ENCODE measurements around the gene GNG12.
A peak's percentile ranks its signal among the peaks of the same experiment; 100 is the strongest.
"Not testable (repeated sequence)": the region's sequence is repeated elsewhere in the genome, so short reads cannot be mapped to it uniquely, and the experiment has no call there.

Gene GNG12

DNA sequence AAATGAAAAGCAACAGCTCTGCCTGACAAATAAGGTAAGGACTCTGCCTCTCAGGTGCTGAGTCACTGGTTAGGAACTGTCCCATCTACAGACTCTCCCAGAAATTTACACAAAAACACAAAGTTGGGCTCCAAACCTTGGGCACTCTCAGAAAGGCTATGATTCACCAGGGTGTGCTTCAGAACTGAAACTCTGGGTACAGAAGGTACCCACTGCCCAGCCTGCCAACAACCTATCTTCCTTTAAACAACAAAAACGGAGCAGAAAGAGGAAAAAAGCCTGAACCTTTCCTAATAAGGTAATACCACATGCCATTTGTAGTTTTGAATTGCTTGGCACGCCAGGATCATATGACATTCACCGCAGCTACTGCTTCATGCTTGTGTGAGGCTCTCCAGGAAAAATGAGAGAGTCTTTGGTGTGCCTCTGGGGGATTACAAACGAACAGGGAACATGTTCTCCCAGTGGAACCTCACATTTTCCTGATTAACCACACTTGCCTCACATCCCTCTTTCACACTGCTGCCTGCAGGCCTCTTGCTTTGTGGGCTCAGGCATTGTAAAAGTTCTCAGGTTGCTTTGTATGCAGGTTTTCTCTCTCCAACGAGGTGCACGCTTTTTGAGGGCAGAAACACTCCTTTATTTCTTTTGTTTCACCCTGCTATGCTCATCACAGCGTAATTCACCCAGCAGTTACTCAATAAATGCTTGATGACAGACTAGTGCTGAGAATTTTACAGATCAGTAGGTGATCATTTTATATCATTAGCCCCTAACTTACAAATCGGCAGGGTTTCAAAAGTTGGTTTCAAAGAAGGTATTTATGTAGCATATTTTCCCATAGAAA is 83.2 kb downstream of the GNG12 start:
- no peak for DNase-seq

DNA sequence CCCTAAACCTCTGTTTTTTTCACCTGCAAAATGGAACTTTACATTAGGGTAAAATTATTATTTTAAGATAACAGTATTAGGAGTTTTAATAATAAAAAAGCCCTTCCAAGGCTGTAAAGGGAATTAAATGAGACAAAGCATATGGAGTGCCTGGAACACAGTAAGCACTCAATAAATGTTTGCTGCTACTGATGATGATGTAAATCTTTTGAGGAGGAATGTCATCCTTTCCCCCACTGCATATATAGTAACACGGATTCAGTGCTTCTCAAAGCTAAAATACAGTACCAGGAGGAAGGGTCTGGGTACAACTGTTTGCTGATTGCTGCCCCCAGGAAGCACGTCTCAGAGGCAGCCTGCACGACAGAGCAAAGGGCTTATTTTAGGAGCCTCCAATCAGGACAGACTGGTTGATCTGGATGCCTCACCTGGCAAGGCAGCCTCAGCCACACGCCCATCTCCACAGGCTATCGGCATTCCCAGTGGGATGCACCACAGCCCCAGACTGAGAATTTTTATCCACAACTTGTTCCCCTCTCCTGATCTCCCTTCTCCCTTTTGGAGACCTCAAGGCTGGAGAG is 83.9 kb downstream of the GNG12 start:
- DNase-seq: no peak

DNA sequence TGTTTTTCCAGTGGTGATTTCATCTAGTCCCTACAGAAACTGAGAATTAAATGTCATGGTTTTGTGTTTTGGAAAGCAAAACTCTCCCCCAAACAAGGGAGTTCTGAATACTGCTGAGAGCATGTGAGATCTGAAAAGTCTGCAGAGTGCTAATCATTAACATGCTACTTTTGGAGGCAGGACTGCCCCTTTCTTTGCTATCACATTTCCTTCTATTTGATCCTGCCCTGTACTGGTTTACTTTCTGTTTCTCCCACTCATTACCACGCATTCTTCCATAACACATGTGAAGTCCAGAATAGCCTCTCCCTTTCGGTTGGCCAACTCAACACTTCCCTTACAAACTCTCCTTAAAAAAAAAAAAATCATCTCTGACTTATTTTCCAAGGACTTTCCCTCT is 84.6 kb downstream of the GNG12 start:
- DNase-seq: no peak

DNA sequence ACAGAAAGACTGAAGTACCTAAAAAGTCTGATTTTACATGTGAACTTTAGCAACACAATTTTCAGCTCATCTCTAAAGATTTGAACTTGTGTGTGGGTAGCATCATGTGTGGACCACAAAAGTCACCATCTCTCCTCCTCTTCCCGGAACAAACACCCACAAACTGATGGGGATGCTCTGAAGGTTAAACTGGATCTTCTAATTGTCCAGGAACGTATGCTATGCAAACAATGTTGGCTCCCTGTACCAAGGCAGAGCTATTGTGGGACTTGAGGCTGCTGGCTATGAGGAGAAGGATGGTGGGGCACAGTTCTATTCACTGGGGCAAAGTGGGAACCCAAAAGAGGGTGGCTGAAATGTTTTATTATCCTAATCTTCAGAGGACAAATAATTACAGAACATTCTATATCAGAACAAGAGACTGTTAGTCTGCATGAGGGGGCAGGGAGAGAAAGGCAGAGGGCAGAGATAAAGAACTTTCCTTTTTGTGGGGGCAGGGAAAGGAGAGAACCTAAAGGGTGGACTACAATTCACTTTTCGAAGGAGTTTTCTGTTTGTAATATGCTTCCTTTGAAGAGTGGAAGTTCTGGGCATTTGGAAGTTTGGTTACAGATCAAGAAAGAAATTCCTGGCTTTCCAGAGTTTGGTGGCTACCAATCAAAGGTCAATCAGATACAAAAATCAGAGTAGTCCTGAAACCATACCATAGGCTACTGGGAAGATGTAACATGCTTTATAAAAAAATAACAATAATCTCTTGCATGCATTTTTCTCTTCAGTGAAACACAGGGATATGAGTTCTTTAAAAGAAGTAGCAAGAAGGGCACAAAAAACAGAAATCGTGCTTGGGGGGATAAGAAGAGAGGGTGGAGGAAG is 85.4 kb downstream of the GNG12 start:
- no peak for DNase-seq

DNA sequence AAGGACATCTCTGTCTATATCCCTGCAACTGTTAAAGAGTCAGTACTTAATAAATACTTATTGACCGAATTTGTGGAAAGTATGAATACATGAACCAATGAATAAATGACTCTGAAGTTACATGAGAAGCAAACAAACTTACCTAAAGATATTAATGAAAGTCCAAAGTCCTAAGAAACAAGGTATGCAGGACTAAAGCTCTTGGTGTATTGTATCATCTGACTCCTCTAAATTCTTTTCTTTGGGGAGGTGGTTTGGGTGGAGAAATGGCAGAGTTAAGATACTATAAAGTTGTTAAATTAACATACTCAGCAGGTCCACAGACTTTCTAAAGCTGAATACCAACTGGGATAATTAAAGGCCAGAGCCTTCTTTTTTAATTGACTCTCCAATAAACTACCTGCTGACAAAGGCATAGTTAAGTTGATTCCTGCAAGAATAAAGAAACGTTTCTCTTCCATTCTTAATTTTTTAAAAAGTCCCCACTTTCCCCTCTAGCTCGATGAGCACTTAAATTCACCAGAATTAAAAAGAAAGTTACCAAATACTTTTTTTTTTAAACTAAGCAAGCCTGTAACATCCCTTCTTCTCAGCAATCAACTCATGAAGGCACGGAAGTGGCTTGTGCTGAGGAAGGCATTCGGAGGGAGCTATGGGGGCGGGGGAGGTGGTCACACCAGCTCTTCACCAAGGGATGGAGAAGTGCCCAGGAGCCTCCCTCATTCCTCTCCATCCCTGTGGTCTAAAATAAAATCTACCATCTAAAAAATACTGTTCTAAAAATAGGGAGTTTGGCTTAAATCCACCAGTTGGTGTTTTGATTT is 87.2 kb downstream of the GNG12 start:
- DNase-seq: no peak

DNA sequence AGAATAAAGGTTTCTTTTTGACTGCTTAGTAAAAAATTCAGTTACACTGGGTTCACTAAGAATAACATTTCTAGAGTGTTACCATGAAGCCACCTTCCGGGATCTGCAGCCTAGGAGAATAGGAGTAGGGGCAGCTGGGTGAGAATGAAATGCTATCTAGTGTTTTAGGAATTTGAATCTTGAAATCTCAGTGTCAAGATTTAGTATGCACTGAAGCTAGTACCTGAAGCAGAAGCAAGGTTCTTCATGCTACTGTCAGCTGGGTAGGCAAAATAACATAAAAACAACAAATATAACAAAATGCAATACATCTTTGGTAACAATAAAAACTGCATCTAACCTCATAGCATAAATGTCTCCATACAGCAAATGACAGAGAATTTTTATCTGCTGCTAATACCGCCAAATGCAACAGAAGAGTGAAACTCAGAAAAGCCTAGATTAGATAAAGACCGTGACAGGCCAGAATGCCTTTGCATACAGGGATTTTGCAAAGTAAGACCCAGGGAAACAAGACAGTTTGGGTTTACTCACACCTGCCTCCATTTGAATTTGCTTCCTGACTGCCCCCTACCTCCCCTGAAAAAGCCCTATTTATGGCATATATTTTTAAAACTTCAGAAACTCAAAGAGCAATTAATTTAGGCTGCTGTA is 90.1 kb downstream of the GNG12 start:
- no peak for DNase-seq

DNA sequence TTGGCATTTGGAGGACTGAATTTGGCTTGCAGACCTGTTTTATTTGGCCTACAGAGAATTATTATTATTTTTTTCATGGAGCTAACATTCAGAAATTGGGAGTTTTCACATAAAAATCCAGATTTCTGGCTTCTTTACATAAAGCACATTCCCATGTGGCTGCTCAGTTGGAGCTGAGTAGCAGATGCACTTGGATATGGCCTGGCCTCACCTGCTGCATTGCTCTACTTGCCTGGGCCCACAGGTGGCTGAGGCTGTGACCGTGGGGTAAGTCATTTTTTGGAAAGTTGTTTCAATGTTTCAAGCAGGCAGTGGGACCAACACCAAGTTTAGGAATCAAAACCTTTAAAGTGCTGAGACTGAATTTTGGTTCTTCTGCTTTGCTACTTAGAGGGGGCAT is 91.5 kb downstream of the GNG12 start:
- no peak for DNase-seq

DNA sequence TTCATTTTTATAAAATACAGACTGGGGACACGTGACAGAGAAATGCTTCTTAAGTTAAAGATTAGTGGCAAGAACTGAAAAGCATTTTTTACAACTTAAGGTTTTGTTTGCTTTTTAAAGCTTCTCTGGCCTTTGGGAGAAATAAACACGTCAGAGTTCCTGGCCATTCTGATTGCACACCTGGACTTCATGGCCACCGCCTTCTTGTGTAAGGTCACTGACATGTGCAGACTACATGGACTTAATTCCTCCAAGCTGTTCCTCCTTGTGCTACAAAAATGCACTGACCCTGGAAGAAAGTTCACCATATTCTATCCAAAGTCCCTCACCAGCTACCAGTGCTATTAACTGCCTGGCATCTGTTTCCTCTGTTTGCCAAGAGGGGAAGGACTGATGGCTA is 92.1 kb downstream of the GNG12 start:
- no peak for DNase-seq

DNA sequence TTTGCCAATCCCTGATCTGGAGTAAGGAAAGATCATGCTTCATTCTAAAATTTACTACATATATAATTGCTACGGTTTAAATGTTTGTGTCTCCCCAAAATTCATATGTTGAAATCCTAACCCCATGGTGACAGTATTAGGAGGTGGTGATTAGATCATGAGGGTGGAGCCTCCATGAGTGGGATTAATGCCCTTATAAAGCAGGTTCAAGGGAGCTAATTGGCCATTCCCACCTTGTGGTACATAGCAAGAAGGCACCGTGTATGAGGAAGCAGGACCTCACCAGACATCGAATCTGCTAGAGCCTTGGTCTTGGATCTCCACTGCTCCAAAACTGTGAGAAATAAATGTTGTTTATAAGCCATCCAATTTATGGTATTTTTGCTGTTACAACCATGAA is 92.7 kb downstream of the GNG12 start:
- DNase-seq: no peak

DNA sequence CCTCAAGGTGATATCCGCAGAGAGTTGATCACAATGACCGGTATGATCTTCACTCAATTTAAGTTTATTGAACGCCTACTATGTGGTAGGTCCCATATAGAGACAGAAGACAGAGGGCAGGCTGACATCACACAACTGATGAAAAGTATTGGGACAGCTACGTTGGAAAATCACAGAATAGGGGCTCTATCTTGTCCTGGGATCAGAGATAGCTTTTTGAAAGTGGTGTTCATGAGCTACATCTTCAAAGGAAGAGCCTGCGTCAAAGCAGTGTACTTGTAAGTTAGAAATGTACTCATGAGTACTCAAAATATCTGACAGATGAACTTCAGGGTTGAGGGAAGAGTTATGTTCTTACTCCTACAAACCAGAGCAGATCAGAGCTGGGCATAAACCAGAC is 93.9 kb downstream of the GNG12 start:
- no peak for DNase-seq

DNA sequence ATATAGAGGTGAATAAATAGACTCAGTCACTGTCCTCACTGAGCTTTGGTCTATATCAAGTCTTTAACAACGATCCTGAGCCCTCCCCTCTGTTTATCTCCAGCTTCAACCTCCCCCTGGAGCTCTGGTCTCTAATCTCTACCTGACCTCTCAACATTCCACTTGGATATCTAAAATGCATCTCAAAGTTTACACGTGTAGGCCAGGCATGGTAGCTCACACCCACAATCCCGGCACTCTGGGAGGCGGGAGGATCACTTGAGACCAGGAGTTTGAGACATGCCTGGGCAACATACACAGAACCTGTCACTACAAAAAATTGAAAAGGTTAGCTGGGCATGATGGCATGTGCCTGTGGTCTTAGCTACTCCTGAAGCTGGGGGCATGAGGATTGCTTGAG is 94.9 kb downstream of the GNG12 start:
- DNase-seq: no peak

DNA sequence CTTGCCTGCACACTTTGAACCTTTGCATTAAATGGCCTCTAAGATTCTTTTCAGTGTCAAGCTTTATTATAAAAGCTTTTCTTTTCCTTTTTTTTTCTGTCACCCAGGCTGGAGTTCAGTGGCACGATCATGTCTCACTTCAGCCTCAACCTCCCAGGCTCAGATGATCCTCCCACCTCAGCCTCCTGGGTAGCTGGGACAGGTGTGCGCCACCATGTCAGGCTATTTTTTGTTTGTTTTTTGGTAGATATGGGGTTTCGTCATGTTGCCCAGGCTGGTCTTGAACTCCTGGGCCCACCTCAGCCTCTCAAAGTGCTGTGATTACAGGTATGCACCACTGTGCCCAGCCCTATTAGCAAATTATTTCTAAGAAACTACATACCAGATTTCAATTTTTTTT is 95.4 kb downstream of the GNG12 start:
- DNase-seq: no peak

DNA sequence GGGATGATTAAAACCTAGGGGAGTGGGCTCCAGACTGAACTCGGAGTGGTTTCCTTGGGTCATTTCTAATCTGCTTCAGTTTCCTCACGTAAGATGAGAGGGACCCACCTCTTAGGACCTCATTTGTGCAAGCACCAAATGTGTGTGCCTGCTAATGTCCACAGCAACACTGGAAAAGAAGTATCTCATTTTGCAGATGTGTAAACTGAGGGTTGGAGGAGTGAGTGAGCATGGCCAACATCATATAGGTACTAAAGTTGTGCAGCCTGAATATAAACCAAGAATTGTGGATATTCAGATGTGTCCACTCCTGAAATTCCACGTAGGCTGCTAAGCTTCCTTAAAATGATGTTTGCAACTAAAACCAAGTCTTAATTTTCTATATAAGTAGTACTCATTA is 96.5 kb downstream of the GNG12 start:
- no peak for DNase-seq

DNA sequence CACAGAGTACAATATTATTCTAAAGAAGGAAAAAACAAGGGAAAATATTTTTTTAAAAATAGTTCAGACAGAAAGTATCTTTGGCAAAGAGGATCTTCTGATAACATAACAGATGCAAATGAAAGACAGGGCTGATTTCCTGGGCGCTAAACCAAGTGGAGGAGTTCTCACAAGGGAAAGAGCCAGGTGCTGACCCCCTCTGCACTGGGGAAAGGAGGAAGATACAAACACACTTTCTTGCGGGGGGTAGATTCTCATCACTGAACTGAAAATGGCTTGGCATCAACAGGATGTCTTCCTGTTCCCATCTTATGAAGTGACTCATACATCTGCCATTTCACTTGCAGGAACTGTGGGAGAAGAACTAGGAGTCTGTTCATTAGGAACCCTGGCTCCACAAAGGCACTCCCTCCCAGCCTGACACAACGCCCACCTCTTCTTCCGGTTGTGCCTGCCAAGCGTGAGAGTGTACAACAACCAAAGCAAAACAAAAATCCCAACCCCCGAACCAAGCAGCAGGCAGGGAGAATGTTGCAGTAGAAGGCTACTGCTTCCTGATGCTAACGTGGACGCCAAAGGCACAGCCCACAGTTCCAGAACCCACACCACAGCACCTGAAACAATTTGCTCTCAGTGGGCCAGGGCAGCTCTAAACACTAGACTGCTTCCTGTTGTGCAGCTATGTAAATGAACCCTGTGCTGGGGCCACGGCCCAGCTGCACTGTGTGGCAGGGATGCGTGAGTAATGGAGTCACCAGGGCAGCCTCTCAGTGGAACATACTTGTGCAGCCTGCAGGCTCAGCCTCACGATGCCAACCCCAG is 97.2 kb downstream of the GNG12 start:
- DNase-seq: peak; percentile 39 to 45

DNA sequence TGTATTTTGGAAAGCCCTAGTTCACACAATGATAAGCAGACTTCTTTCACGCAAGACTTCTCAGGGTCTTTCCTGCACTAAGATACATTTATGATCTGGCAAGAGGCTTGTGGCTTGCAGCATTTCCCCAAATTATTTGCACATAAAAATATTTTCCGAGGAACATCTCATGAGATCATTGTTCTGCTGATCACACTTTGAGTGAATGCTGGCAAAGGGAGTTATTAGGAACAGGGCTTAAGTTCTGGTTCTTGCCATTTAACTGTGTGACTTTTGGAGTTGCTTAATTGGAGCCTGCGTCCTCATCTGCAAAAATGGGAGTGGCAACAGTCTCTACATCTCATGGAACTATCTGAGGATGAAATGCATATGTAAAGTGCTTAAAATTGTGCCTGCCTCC is 98.1 kb downstream of the GNG12 start:
- no peak for DNase-seq

DNA sequence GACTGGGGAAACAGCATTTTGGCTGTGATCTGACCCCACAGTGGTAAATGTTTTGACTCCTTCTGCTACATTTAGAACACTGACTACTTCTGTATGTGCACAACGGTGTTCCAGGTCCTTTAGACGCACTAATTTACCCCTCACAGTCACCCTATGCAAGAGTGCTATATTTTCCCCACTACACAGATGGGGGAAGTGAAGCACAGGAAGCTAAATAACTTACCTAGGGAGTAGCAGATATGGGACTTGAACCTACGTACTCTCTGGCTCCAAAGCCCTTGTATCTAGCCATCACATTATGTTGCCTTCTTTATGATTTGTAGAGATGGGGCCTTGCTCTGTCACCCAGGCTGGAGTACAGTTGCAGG is 99.0 kb downstream of the GNG12 start:
- DNase-seq: no peak

DNA sequence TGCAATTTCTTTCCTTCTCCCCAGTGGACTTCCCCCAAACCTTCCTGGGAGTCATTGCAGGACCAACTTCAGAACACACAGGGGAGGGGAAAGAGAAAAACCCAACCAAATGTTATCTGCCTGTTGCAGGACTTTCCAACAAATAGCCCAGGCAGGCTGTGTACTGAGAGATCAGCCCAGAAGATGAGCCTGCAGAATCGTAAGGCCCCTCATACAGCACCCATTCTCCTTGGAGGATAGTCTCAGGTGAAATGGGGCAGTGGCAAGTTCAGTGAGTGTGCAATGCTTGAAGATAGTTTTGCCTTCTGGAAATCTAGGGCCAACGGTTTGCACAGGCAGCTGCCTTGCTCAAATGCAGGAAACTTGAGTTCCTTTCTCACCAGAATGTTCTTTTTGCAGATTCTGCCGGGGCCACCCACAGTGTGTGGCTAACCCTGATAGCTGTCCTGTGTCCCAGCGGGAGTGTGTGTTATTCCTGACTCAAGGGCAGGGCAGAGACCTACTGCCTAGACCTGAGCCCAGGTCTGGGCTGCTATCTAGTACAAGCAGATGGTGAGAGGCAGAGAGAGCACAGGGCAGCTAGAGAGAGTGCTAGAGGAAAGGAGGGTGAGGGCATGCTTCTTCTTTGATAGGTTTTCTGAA is 99.5 kb downstream of the GNG12 start:
- DNase-seq: no peak

DNA sequence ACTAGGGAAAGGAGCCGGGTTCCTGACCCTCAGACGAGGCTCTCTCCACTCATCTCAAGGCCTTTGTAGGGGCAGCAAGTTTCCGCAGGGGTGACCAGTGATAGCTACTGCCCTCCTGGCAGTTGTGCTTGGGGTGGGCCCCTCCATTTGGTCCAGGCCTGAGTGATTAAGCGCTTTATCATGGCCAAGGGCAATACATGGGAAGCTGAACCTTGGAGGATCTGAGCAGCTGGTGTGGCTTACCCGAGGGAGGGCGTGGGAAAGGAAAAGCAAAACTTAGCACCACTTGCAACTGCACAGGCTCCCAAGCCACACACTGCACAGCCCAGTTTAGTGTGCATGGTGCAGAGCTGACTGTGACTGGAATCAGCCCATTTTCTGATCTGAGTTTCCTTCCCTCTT is 100.5 kb downstream of the GNG12 start:
- DNase-seq: no peak

DNA sequence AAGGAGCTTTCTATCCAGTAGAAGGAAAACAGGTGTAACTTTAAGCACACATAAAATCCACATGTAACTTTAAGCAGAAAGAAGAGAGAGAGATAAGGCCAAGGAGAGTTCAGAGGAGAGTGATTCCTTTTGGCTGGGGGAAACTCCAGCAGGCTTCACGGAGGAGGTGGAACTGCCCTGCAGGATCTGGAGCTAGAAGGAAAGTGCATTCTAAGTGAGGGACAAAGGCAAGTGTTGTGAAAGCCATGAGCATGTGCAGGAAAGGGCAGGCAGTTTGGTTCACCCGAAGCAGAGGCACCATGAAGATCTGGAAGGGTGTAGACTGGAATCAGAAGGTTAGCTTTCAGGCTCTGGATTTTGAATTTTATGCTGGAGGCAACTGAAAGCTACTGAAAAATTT is 101.9 kb downstream of the GNG12 start:
- no peak for DNase-seq

DNA sequence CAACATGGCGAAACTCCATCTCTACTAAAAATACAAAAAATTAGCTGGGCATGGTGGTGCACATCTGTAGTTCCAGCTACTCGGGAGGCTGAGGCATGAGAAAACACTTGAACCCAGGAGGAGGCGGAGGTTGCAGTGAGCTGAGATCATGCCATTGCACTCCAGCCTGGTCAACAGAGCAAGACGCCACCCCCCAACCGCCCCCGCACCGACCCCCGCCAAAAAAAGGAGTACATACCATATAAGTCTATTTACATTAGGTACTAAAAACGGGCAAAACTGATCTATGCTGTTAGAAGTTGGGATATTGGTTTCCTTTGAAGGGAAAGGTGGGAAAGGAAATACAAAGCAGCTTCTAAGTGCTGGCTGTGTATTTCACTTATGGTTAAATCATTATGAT is 103.0 kb downstream of the GNG12 start:
- not testable (repeated sequence) for DNase-seq

DNA sequence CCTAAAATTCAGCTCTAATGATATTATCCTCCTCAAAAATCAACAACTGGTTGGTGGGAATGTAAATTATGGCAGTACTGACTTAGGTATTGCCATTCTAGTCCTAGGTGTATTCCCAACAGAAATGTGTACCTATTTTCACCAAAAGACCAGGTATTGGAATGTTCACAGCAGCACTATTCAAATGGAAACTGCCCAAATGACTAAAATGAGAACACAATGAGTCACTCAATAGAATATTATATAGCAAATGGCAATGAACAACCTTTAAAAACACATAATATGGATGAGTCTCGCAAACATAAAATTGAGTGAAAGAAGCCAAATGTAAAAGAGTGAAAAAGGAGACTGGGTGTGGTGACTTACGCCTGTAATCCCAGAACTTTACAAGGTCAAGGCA is 103.4 kb downstream of the GNG12 start:
- no peak for DNase-seq
